Measurements from ENCODE around the gene MYCL. TPM values are rescaled to one million over a fixed set of nuclear protein-coding genes. Genes with fewer than 3 reads are reported as not detected.

The MYCL gene
- total and polyA plus RNA-seq, 2 of the 8 experiments (the other 6 are each of a cell fraction or from before 2014, with no cell fraction given): 20.3 to 28.8 TPM

DNA sequence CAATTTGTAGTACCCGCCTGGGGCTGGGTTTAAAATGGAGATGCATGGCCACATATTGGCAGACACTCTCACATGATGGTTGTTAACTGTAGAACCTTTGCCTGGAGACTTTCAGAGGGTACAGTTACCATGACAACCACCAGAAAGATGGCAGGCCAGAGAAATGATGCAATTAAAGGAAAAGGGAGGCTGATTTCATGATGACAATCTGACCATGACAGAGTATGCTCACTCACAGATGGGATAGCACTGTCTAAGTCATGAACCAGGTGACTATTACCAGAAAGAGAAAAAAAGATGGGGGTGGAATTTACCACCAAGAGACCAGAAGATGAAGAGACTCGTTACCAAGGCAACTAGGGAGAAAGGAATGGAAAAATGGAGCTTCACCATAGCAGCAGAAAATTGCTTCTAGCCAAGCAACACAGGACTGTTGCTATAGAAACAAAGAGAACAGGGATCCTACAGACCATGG lies 14.9 kb downstream of the MYCL start:
- Histone ChIP-seq H3K4me3 (ENCODE audit: extremely low read depth in 1 of 4, insufficient read depth in 2 of 4, low read depth in 3 of 4, low read length in 4 of 4) (no peak overlapping the region), H3K23ac (ENCODE audit: insufficient read length) (no peak overlapping the region), H3K14ac (ENCODE audit: insufficient read length) (no peak overlapping the region), H2AFZ (ENCODE audit: low read length) (no peak overlapping the region), H3K4me1 (replicated peaks in 1 of 4; ENCODE audit: control insufficient read depth in 3 of 4, insufficient read depth in 4 of 4, low read length in 3 of 4) (peaks cover 0 to 11% (median 4%) of the 10 kb centered on the region in 4 experiments; a peak in 4 of 7 replicates), H3K18ac (ENCODE audit: extremely low read depth, low read length) (no peak overlapping the region), H3K4ac (replicated peaks; ENCODE audit: insufficient read length, low read depth, low read length) (no peak overlapping the region), H3K9me3 (ENCODE audit: insufficient read depth in 2 of 2, low read depth in 1 of 2, low read length in 1 of 2) (no peaks in the 10 kb centered on the region), H2BK15ac (ENCODE audit: low read length) (no peak overlapping the region), H4K20me1 (replicated peaks in 1 of 2; ENCODE audit: control insufficient read depth in 1 of 2, insufficient read depth in 2 of 2, low read length in 2 of 2) (peaks cover 0 to 1% of the 10 kb centered on the region in 2 experiments), H2BK5ac (ENCODE audit: low read depth, low read length) (no peak overlapping the region), H4K5ac (ENCODE audit: insufficient read length, low read depth, low read length) (no peak overlapping the region), H4K91ac (replicated peaks; ENCODE audit: insufficient read length, low read length) (no peak overlapping the region), H3K23me2 (ENCODE audit: low read depth, low read length) (peaks cover 5% of the 10 kb centered on the region; the same call in 1 of the 2 replicates), H3K9ac (replicated peaks in 1 of 4; ENCODE audit: extremely low read depth in 1 of 4, low read depth in 3 of 4, low read length in 3 of 4) (no peak overlapping the region), H2BK20ac (ENCODE audit: low read length) (no peak overlapping the region), H3K79me2 (ENCODE audit: control insufficient read depth in 1 of 2, insufficient read depth in 2 of 2, low read length in 2 of 2) (peaks cover 11 to 13% of the 10 kb centered on the region in 2 experiments), H3K27me3 (replicated peaks in 1 of 4; ENCODE audit: control insufficient read depth in 3 of 4, extremely low read depth in 1 of 4, insufficient read depth in 3 of 4, low read length in 3 of 4) (no peaks in the 10 kb centered on the region), H3K36me3 (ENCODE audit: control insufficient read depth in 2 of 4, insufficient read depth in 4 of 4, low read length in 3 of 4) (no peaks in the 10 kb centered on the region), H3K79me1 (ENCODE audit: low read depth, low read length) (0 out of 2 replicates have a peak, but pooled peaks cover 2% of the 10 kb centered on the region), H2BK12ac (ENCODE audit: low read depth, low read length) (no peak overlapping the region), H3K56ac (replicated peaks; ENCODE audit: insufficient read length, low read depth, low read length) (no peak overlapping the region), H2BK120ac (replicated peaks; ENCODE audit: low read depth, low read length) (no peak overlapping the region), H4K8ac (ENCODE audit: extremely low read depth, insufficient read depth, low read length) (no peak overlapping the region), H3K4me2 (ENCODE audit: insufficient read depth in 1 of 2, low read depth in 2 of 2, low read length in 2 of 2) (no peak overlapping the region), H2AK5ac (ENCODE audit: low read depth, low read length) (no peak overlapping the region), H3K27ac (ENCODE audit: low read depth, low read length) (no peak overlapping the region)
- ChIA-PET POLR2A (ENCODE audit: partially characterized antibody) (interaction anchor here (0.8 to 1.6 kb wide), 5 partner anchors 10 to 16 kb away, joined by 3 to 7 read pairs (median 4); no protein-coding TSS in a partner anchor), CTCF (ENCODE audit: partially characterized antibody) (interaction anchor here (0.7 to 0.8 kb wide), 4 partner anchors 24 to 87 kb away, joined by 3 to 5 read pairs (median 4); no protein-coding TSS in a partner anchor)
- DNase-seq (ENCODE audit: low read depth in 1 of 2, low spot score in 2 of 2) (no peak), FAIRE-seq (no peak)
- 80% methylated on average over 2 of the region's 2 CpGs; no CpG with 5 or more reads in 1 of the 2 experiments for WGBS, 2 experiments (ENCODE audit: extremely low coverage in 1 of 2, insufficient coverage in 1 of 2, insufficient read length in 1 of 2, insufficient replicate concordance in 2 of 2, low coverage in 1 of 2, low lambda C conversion rate in 2 of 2, missing lambda C conversion rate in 1 of 2)
- TF ChIP-seq NRF1 (IDR thresholded peaks at IDR 0.05; ENCODE audit: low read depth, low read length): no peak
- no peak for TF ChIP-seq CBX5 (IDR thresholded peaks at IDR 0.05; ENCODE audit: low read depth, low read length)
- no peak for TF ChIP-seq EP300 (IDR thresholded peaks at IDR 0.05; ENCODE audit: borderline replicate concordance in 1 of 2, low read depth in 2 of 2, low read length in 2 of 2)
- no peak for TF ChIP-seq MAFK (IDR thresholded peaks at IDR 0.05; ENCODE audit: low read depth, low read length)
- TF ChIP-seq RAD21 (IDR thresholded peaks at IDR 0.05 in 1 of 2, conservative IDR thresholded peaks at IDR 0.05 in 1 of 2; ENCODE audit: low read depth in 2 of 2, low read length in 2 of 2): no peak
- TF ChIP-seq CEBPB (IDR thresholded peaks at IDR 0.05; ENCODE audit: low read depth, low read length): no peak
- TF ChIP-seq TEAD4 (IDR thresholded peaks at IDR 0.05; ENCODE audit: low read depth, low read length): no peak
- TF ChIP-seq SP1 (IDR thresholded peaks at IDR 0.05; ENCODE audit: low read depth, low read length): no peak
- no peak for TF ChIP-seq KDM5A (IDR thresholded peaks at IDR 0.05; ENCODE audit: low read length)
- TF ChIP-seq TAF7 (optimal IDR thresholded peaks at IDR 0.05; ENCODE audit: borderline replicate concordance, low read depth, low read length): no peak
- no peak for TF ChIP-seq CHD1 (IDR thresholded peaks at IDR 0.05; ENCODE audit: low read depth, low read length)
- no peak for TF ChIP-seq JUND (IDR thresholded peaks at IDR 0.05; ENCODE audit: low read length)
- no peak for TF ChIP-seq SIX5 (IDR thresholded peaks at IDR 0.05; ENCODE audit: low read depth, low read length)
- TF ChIP-seq BACH1 (IDR thresholded peaks at IDR 0.05; ENCODE audit: low read length): no peak
- no peak for TF ChIP-seq HDAC6 (IDR thresholded peaks at IDR 0.05; ENCODE audit: low read depth, low read length)

All from H1 (cell line).